Activated naive CD8-positive, alpha-beta T cell (primary cell): ENCODE measurements around the gene AFG3L2.

ENCODE experiments used
- H3K27ac Mint-ChIP-seq: one replicate; pipeline ENCODE4 v1.8.0; 2021; ENCODE audit warnings: mixed read lengths
- H3K27me3 Mint-ChIP-seq: one replicate; pipeline ENCODE4 v1.8.0; 2021; ENCODE audit warnings: mixed read lengths
- H3K36me3 Mint-ChIP-seq: one replicate; pipeline ENCODE4 v1.8.0; 2021; ENCODE audit warnings: mixed read lengths
- H3K4me1 Mint-ChIP-seq: one replicate; pipeline ENCODE4 v1.8.0; 2021; ENCODE audit warnings: low read depth, mixed read lengths
- H3K4me3 Mint-ChIP-seq: one replicate; pipeline ENCODE4 v1.8.0; 2021; ENCODE audit warnings: mild to moderate bottlenecking, mixed read lengths
- H3K9me3 Mint-ChIP-seq: one replicate; pipeline ENCODE4 v1.8.0; 2021; ENCODE audit warnings: low read depth, mixed read lengths

Gene AFG3L2

DNA sequence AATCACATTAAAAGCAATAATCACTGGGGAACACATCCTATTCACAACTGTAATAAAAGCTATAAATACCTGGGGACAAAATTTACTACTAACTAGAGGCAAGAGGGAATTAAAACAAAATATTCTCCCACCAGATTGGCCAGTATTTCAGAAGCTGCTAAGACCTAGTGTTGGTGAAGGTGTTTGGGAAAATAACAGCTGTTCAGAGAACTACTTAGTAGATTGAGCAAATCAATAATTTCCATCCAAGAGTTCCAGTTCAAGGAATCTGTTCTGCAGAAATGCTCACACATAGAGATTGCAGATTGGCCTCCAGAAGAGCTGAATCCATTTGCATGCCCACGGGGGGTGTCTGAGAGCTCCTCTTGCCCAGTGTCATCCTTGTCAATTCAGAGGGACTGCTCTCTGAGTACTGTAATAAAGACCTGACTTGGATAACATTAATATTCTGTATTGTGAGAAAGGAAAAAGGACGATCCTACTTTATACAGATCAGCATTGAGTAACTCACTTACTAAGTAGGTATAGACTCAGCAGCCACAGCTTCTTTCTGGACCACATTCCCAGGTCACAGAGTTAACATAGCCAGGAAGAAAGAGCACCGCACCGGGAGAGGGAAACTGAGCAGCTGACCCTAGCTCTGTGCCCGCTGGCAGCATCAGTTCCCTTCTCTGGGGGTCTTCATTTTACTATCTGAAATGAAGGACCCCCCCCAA lies 63.3 kb downstream of the AFG3L2 start:
- H3K27ac Mint-ChIP-seq = no peak overlapping the region
- H3K27me3 Mint-ChIP-seq = peaks cover 10% of the 10 kb centered on the region
- peaks cover 9% of the 10 kb centered on the region for H3K9me3 Mint-ChIP-seq
- no peaks in the 10 kb centered on the region for H3K4me1 Mint-ChIP-seq
- H3K4me3 Mint-ChIP-seq = no peak overlapping the region
- H3K36me3 Mint-ChIP-seq = peaks cover 10% of the 10 kb centered on the region

DNA sequence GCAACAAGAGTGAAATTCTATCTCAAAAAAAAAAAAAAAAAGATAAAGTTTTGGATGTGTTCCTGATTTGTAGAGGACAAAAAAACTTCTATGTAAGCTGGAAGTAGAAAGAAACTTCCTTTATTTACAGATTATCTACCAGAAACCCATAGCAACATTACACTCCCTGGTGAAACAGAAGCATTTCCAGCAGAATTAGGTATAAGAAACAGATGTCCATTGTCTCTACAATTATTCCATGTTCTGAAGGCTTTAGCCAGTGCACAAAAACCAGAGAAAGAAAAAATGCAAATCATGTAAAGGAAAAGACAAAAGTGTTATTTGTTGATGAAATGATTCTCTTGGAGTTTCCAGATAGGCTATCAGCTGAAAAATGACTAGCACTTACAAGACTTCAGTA lies 64.1 kb downstream of the AFG3L2 start:
- Mint-ChIP-seq H3K4me1 (no peaks in the 10 kb centered on the region), H3K9me3 (peaks cover 9% of the 10 kb centered on the region), H3K27ac (no peak overlapping the region), H3K27me3 (peaks cover 10% of the 10 kb centered on the region), H3K36me3 (peaks cover 10% of the 10 kb centered on the region), H3K4me3 (no peak overlapping the region)

DNA sequence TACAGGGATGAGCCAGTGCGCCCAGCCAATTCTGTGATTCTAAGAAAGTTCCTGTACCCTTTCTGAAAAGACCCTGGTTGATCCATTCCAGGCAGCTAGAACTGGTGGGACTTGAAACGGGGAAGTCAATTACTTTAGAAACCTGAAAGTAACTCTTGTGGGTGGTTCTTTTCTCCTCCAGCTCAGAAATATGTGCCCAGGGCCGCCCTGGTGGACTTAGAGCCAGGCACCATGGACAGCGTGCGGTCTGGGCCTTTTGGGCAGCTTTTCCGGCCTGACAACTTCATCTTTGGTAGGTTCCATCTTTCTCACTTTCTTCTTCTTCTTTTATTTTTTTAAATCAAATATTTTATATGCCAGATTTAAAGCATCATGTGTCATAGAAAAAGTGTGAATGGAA lies 66.3 kb downstream of the AFG3L2 start:
- Mint-ChIP-seq H3K27me3 (peaks cover 20% of the 10 kb centered on the region), H3K9me3 (peaks cover 9% of the 10 kb centered on the region), H3K4me1 (peaks cover 9% of the 10 kb centered on the region), H3K4me3 (no peak overlapping the region), H3K27ac (no peak overlapping the region), H3K36me3 (peaks cover 10% of the 10 kb centered on the region)

DNA sequence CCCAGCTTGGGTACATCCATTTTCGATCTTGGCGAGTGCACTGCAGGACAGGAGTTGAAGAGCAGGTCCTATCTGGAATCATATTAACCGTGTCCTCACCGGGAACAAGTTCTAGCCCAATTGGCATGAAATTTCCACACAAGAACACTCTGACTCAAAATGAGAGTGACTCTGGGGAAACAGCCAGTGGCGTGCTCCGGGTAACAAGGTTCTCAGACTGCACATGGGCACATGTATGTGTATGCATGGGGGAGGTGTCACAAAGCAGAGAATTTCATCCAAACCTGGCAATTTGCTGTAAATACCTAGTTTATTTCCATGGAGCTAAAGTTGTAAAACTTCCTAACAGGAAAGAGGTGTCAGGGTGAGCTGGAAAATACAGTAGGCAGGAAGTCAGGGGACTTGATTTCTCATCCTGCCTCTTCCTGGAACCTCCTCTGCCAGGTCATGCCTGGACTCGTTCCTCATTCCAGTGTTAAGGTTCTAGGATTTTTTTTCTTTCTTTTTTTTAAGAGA lies 67.3 kb downstream of the AFG3L2 start:
- peaks cover 9% of the 10 kb centered on the region for H3K4me1 Mint-ChIP-seq
- H3K27ac Mint-ChIP-seq = no peak overlapping the region
- H3K27me3 Mint-ChIP-seq = peaks cover 25% of the 10 kb centered on the region
- peak overlapping the region; percentile 50 for H3K4me3 Mint-ChIP-seq
- H3K36me3 Mint-ChIP-seq = peaks cover 8% of the 10 kb centered on the region
- peaks cover 9% of the 10 kb centered on the region for H3K9me3 Mint-ChIP-seq

DNA sequence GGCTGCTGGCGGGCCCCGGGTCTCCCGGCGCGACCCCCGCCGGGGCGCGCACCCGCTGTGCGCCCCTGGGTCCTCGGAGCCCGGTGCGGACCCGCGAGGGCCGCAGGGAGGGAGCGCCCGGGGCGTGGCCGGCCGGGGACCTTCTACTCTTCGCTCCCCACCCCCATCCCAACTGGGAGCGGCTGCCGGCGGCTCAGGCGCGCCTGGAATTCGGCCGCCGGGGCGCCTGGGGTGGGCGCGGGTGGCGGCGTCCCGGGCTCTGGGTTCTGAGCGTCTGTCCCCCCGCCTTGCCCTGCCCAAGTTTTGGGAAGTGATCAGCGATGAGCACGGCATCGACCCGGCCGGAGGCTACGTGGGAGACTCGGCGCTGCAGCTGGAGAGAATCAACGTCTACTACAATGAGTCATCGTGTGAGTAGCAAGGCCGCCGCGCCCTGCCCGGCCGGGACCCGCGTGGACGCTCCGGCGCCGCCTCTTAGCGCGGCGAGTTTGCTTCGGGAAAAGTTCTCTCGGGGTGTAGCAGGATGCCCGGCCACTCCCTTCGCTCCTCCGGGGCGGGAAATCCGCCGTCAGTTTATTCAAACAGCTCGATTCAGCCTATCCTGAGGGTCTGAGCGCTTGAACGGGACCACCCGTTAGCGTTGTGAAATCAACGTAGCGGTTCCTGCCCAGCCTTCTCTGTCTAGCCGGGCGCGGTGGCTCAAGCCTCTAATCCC lies 68.5 kb downstream of the AFG3L2 start:
- peak overlapping the region; percentile 59 for H3K4me3 Mint-ChIP-seq
- H3K27ac Mint-ChIP-seq = no peak overlapping the region
- H3K27me3 Mint-ChIP-seq = peaks cover 32% of the 10 kb centered on the region
- H3K36me3 Mint-ChIP-seq = peaks cover 8% of the 10 kb centered on the region
- peaks cover 9% of the 10 kb centered on the region for H3K9me3 Mint-ChIP-seq
- H3K4me1 Mint-ChIP-seq = peaks cover 9% of the 10 kb centered on the region

DNA sequence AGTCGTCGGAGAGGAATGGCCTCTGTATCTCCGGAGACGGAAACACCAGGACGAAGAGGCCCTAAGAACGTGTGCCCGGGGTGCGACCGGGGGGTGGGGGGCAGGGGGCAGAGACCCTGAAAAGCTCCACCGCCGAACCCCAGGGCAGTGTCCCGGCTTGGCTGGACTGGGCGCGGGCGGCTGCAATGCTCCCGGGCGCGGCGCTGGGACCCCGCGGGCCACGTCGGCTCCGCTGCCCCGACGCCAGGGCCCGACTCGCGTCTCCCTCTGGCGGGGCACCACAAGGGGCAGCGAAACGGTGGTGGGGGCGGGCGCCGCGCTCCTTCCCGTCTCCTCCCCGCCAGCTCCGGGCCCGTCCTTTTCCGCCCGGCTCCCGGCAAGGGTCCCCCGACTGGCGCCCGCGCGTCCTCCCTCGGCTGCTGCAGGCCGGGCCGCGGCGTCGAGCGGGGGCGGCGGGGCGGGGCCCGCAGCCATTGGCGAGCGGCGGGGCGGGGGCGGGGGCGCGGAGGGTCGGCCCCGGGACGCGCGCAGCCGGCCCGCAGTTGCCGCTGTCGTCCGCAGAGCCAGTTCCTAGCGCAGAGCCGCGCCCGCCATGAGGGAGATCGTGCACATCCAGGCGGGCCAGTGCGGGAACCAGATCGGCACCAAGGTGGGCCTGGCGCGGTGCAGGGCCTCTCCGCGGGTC lies 69.2 kb downstream of the AFG3L2 start, which contains the start of gene TUBB6:
TUBB6 (plus strand) TSS at position 541 of the 685 bp plus-strand sequence; CDS start at position 593, 52 bp downstream.
- peaks cover 8% of the 10 kb centered on the region for H3K36me3 Mint-ChIP-seq
- peak within 1 kb of the TSS; percentile 81 for H3K4me3 Mint-ChIP-seq
- peaks cover 9% of the 10 kb centered on the region for H3K4me1 Mint-ChIP-seq
- peaks cover 32% of the 10 kb centered on the region for H3K27me3 Mint-ChIP-seq
- no peak within 1 kb of the TSS for H3K27ac Mint-ChIP-seq
- H3K9me3 Mint-ChIP-seq = peaks cover 3% of the 10 kb centered on the region

DNA sequence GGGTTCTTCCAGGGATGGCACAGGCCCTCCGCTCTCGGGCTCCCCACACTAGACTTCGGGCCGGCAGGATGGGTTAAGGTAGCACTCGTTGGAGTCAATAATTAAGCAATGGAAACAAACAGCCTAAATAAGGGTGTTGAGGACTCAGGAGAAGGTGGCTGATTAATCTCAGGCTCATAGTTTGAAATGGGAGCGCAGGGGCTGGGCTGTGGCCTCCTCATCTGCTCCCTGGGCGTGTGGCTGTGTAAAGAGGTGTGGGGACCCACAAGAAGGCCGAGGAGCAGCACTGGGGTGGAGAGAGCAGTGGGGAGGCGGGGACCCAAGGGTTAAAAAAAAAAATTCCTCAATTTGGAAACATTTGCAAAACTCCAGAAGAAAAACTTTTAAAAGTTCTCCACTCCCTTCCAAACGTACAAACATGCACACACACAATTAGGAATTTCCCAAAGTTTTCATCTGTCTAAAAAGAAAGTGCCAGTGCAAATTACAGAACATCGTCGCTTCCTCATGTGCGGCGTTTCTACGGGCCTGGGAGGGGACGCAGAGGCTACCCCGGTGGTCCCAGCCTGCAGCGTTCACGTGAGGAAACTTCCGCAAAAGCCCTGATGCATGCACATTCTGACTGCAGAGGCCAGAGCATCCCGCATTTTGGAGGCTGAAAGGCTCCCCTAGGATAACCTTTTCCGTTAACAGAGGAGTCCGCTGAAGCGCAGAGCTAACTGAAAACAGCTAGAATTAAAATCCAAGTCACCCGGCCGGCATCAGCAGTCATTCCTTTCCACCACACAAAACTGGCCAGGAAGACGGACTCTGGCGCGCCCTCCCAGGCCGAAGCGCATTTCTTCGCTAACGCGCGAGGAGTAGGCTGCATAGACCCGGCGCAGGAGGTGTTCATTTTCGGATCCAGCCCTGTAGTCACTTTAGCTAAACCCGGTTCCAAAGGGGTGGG lies 70.0 kb downstream of the AFG3L2 start:
- H3K27ac Mint-ChIP-seq = no peak overlapping the region
- H3K27me3 Mint-ChIP-seq = peaks cover 32% of the 10 kb centered on the region
- H3K4me1 Mint-ChIP-seq = peaks cover 9% of the 10 kb centered on the region
- H3K9me3 Mint-ChIP-seq = peaks cover 3% of the 10 kb centered on the region
- H3K4me3 Mint-ChIP-seq = peak overlapping the region; percentile 81
- H3K36me3 Mint-ChIP-seq = peaks cover 8% of the 10 kb centered on the region

DNA sequence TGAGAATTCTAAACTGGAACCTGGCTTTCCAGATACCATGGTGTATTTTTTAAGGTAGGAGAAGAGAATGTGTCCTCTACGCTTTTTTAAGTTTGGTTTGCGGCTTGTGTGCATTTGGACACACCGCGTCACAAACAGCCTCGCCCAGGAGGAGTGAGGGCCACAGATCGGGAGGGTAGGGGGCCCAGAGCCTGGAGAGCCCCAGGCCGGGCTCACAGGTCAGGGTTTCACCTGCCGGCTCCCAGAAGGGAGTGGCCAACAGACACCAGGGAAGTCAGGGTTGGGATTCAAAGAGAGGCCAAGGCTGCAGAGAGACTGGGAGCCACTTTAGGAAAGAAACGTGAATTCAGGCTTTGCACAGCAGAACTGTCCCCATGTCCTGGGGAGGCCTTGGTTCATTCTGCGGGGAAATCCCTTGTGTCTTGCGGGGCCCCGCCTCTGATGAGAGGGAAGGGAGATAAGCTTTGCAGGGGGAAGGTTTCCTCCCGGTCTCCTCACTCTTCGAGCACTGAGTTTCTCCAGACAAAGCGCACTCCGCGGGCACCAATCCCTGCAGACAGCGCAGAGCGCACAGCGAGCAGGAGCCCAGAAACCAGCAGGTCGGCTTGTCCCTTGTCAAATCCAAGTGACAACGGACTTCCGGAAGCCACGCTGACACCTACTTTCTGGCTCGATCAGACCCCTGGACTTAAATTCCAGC lies 70.9 kb downstream of the AFG3L2 start:
- Mint-ChIP-seq H3K27me3 (peaks cover 32% of the 10 kb centered on the region), H3K4me1 (peaks cover 9% of the 10 kb centered on the region), H3K9me3 (no peaks in the 10 kb centered on the region), H3K4me3 (no peak overlapping the region), H3K36me3 (peaks cover 4% of the 10 kb centered on the region), H3K27ac (no peak overlapping the region)

DNA sequence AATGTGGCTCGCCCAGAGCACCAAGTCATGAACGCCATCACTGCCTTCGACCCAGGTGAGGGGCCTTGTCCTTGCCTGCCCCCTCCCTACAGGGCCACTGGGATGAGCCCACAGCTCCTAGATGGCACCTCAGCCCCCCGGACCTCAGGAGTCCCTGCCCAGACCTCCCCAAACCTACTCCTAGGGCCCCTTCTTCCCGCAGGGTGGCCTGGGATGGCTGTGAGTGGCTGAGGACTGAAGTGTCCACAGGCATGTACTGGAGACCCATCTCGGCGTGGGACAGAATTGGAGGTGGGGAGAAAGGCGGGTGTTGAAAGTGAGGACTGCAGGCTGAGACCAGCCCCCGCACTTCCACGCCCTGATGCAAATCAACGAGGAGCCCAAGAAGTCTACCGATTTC lies 71.8 kb downstream of the AFG3L2 start:
- H3K36me3 Mint-ChIP-seq = peaks cover 4% of the 10 kb centered on the region
- no peak overlapping the region for H3K4me3 Mint-ChIP-seq
- peaks cover 28% of the 10 kb centered on the region for H3K27me3 Mint-ChIP-seq
- no peaks in the 10 kb centered on the region for H3K9me3 Mint-ChIP-seq
- no peak overlapping the region for H3K27ac Mint-ChIP-seq
- H3K4me1 Mint-ChIP-seq = peaks cover 9% of the 10 kb centered on the region

DNA sequence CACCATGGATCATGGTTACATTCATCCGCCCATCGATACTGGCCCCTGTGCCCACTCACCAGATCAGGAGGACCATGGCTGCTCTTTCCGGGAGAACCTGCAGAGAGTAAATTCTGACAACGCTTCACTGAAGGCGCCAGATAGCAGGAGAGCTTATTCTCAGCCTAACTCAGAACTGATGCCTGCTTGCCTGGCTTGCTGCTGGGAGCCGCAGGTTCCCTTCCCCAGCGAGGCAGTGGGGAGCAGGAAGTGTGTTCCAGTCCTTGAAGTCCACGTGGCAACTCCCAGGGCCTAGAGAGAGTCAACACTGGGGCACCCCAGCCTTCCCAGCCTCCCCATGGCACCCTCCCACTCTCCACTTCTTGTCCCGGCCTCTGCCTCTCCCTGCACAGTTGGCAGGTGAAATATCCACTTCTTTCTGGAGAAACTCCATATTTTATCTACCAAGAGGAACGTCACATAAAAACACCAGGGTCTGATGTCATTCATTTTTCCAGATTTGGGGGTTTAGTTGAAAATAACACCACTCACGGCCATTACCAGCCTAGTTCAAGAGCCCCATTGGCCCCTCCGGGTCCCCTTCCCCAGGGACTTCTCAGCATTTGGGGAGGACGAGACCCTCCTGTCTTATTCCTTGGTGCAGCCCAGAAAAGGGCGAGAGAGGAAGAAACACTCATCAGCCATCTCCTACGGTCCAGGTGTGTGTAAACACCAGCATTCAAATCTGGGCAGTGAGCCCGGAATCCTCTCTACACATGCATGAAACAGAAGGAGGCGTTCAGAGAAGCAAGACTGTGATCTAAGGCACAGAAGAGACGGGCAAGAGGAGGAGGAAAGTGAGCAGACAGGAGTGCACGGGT lies 72.4 kb downstream of the AFG3L2 start:
- Mint-ChIP-seq H3K4me3 (no peak overlapping the region), H3K9me3 (no peaks in the 10 kb centered on the region), H3K27ac (no peak overlapping the region), H3K4me1 (peaks cover 9% of the 10 kb centered on the region), H3K27me3 (peaks cover 25% of the 10 kb centered on the region), H3K36me3 (peaks cover 2% of the 10 kb centered on the region)

DNA sequence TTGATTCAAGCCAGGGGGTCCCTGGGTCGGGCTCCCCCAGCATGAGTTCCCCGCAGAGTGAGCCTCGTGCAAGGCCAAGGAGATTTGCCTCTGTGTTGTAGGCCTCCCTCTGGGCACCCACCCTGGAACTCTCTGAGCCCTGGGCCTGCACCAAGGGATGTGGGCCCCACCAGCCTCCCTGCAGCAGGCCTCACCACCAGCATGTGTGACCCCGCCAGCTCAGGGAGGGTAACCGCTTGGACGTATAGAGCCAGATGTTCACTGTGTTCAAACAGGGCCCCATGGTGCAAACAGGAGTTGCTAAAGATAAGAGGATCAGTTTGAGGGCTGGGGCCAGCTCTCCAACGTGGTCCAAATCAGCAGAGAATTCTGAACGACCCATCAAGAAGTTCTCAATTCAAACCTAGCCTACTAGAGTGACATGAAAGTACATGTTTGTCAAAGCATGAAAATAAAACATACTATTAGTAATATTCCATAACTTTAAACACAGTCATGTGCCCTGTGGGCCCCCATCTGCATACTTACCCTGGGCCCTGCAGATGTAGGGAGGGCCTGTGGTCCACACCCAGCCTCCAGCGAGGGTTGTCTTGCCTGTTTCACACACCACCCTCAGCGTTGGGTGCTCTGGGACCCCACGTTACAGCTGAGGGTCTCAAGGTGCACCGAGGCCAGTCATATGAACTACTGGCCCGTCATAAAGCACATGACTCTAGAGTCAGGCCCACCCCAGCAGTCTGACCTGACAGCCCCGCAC lies 74.5 kb downstream of the AFG3L2 start:
- Mint-ChIP-seq H3K4me3 (no peak overlapping the region), H3K27me3 (peaks cover 22% of the 10 kb centered on the region), H3K9me3 (no peaks in the 10 kb centered on the region)

DNA sequence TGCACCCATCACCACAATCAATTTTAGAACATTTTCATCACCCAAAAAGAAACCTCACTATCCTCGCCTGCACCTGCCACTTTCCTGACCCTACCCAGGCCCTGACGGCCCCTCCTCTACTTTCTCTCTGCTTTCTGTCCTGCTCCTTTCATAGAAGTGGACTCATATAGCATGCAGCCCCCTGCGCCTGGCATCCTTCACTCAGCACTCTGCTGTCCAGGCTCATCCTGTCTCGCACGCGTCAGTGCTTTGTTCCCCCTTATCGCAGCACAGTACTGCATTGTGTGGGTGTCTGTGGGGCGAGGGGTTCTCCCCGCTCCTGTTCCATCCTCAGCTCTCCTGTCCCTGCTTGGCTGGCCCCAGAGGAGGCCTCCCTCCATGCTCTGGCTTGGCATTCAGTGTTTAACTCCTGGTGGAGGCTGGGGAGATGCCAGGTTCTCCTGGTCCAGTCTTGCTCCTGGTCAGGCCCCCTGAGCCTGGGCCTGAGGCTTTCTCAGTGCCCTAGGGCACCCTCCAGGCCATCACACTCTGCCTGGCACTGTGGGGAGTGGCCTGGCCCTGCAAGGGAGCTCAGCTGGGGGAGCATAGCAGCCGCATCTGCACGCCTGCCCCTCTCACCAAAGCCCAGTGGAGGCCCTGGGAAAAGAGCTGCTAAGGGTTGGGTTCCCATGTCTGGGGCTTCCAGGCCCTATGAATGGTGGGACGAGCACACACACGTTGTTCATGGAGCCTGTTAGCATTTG lies 75.6 kb downstream of the AFG3L2 start:
- no peaks in the 10 kb centered on the region for H3K9me3 Mint-ChIP-seq
- H3K27ac Mint-ChIP-seq = no peak overlapping the region
- H3K27me3 Mint-ChIP-seq = peaks cover 14% of the 10 kb centered on the region
- no peaks in the 10 kb centered on the region for H3K4me1 Mint-ChIP-seq
- H3K4me3 Mint-ChIP-seq = no peak overlapping the region
- no peaks in the 10 kb centered on the region for H3K36me3 Mint-ChIP-seq

More for the DNA sequence above, 74.5 kb downstream of the AFG3L2 start:
- peaks cover 9% of the 10 kb centered on the region for H3K4me1 Mint-ChIP-seq
- H3K36me3 Mint-ChIP-seq = no peaks in the 10 kb centered on the region
- no peak overlapping the region for H3K27ac Mint-ChIP-seq
